Hindlimb muscle (tissue), 1 donor: ENCODE results near the gene MARCHF10. TPM values are rescaled to one million over a fixed set of nuclear protein-coding genes. Genes with fewer than 3 reads are reported as not detected.
"Not testable (repeated sequence)": the region's sequence is repeated elsewhere in the genome, so short reads cannot be mapped to it uniquely, and the experiment has no call there.

Experiments
- DNase-seq: peaks from one replicate; pipeline ENCODE4 v3.0.0-alpha.2; 2013
- polyA plus RNA-seq: library from polyadenylated mRNA; unstranded; fragments of 120-200 nt; gene quantifications from one replicate; pipeline ENCODE4 v1.2.1, GENCODE V29; 2013; ENCODE audit not compliant: insufficient read length

Gene MARCHF10
- polyA plus RNA-seq, 1 donor = 0.58 TPM

GRCh38 chr17:62716834-62717588 lies 91.1 kb downstream of the MARCHF10 start:
- no peak for DNase-seq

DNA sequence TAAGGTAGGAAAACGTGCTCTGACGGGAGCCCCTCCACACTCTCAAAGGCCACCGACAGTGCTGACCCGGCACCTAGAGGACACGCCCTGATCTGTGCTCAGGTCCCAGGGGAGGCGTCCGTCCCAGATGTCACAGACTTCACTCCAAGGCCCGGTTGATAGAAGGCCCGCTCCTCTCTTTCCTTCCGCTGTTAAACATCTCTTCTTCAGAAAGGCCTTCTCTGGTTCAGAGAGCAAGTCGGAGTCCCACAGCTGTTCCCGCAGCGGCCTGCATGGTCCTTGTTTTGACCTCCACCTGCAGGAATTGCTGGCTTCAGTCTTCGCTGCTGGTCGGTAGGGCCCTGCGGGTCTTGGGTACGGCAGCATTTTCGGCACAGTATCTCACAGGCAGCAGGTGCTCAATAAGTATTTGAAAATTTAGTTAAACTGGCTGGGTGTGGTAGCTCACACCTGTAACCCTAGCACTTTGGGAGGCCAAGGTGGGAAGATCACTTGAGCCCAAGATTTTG lies 92.2 kb downstream of the MARCHF10 start:
- DNase-seq = no peak

DNA sequence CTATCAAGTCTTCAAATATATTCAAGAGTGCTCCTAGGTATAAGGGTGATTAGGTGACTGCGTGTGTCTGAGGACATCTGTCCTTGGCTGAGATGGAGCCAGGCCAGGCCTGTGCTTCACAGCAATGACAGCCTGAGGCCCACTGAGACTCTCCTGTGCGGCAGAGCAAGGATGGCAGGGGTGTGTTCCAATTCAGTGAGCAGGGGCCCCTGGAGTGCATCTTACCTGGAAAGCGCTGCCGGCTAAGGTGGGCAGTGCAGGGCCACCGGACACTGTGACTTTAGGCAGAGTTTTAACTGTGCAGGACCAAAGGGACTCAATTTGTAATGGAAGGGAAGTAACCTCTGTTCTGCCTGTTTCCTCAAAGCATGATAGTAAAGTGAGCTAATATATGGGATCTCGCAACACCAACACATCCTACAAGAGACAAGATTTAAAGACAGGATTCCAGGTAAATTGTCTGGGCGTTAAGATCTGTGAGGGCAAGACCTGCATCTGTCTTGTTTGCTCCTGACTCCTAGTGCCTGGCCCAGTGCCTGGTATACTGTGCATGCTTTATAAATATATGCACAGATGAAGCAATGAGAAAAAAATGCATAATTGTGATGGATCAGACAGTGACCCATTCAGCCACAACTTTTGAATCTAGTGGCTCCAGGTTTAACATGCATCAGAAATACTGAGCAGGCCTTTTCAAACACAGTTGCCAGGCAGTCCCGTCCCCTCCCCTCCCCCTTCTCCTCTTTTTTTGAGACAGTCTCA lies 93.9 kb downstream of the MARCHF10 start:
- DNase-seq = no peak

DNA sequence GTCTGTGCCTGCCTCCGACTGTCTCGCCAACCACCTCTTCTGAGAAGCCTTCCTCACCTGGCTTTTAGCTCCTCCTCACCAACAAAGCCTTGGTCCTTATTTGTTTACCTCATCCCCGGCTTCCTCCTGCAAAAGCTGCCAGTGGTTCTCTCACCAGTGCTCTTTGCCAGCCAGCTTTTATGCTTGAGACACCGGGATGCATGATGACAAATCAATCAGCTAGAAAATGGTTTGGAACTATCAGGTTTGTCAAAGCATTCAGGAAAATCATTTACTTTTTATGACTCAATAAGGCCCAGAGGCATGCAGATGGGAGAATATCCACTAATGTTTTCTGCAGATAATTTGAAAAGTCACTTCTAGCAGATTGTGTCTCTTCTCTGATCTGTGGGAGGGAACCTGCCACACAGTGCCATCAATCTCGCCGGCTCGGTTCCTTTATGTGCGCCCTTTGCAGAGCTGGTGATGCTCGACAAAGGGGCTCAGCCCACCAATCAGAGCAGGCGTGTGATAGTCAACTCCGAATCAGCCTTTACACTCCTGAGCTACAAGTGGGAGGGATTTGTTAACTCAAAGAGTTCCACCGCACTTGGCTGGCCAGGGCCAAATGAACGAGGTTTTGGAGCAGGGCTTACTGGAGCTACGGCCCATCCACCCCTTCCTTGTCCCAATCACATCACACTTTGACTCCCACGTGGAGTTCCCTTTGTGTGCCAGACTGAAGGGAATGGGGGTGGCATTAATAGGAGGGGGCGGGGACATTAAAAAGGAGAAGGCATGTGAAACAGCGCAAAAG lies 94.8 kb downstream of the MARCHF10 start:
- DNase-seq = peak; percentile 72

DNA sequence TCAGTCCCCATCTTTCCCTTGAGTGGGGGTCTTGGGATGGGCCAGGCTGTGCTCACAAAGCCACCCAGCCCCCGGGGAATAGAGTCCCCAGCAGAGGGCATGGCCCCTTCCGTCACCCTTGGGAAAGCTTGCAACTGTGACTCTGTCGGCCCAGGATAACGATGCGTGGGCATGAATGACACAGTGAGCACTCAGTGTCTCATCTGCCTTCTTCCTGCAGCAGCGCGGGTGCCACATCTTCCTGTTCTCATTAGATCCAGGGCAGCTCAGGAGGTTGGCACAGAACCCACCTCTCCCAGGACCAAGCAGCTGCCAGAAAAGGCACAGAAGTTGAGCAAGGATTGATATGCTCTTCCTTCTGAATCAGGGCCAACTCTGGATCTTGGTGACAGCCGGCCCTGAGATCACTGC lies 95.9 kb downstream of the MARCHF10 start:
- DNase-seq = no peak

GRCh38 chr17:62708587-62708986 lies 99.5 kb downstream of the MARCHF10 start:
- DNase-seq = no peak

DNA sequence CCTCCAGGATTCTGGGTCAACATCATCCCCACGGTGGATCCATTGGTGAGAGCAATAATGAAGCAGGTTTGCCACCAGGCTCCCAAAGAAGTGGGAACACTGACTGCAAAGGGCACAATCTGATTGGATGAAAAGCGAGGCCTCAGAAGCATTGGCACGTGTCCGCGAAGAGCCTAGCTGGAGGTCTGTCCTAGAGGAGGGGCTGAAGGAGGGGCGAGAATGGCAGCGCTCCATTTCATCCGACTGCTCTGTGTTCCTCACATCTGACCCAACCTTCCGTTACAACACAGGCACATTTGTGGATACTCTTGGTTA lies 100.7 kb downstream of the MARCHF10 start:
- DNase-seq = no peak

DNA sequence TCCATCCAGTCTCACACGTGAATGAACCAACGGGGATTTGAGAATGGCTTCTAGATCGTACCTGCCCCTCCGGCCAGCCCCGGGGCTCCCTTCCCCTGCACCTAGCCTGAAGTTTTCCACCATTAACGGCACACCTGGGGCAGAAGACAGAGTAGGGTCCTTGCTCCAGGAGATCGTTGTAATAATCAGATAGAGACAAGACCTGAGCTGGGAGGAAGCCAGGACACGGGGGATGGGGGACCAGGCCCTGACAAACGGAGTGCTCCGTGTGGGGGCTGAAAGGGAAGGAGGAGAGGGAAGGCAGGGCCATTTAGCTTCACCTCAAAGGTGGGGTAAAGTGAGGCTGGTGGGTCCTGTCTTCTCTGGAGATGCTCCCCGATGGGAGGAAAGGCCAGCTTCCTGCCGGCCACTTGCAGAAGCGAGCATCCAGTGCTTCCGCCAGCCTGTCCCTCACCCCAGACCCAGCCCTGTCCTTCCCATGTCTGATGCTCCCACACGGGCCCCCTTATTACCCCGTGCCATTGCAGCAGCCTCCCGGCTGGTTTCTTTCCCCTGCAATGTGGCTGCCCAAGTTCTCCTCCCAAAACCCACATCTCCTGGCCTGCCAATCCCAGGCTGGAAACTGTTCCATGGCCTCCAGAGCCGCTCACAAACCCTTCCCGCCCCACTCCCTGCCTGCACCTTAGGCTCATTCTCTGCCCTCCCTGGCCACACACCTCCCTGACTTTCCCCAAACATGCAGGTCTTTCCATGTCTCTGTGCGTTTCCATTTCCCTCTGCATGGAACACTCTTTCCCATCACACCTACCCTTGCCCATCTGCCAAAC lies 101.3 kb downstream of the MARCHF10 start:
- no peak for DNase-seq

GRCh38 chr17:62705778-62706597 lies 102.1 kb downstream of the MARCHF10 start:
- DNase-seq = no peak

- no peak for DNase-seq
Observed at GRCh38 chr17:62705156-62705777, 102.8 kb downstream of the MARCHF10 start.

DNA sequence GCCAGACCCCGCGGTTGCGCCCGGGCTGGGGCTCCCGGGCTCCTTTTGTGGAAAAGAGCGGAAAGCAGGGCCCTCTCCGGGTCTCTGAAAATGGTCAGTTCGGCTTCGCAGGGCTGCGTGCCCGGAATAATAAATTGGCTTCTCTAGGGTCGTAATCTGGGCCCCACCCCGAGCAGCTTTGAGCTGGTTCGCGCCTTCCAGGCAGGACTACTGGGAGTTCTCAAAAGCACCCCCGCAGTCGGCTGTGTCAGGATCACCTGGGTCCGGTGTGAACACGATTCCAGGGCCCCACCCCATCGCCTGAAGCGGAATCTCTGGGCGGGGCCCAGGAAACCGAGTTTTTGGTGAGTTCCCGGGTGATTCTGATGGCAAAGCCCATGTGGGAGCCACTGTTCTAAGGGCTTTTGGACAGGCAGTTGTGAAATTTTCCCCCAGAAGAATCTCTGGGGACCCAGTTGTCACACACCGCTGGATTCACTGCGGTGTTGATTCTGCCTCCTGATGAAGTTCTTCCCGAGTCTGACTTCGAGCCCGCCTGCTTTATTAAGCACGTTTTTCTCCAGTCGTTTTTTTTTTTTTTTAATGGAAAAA lies 103.6 kb downstream of the MARCHF10 start:
- DNase-seq = peak; percentile 54

GRCh38 chr17:62703776-62704380 lies 104.2 kb downstream of the MARCHF10 start:
- peak; percentile 78 for DNase-seq

DNA sequence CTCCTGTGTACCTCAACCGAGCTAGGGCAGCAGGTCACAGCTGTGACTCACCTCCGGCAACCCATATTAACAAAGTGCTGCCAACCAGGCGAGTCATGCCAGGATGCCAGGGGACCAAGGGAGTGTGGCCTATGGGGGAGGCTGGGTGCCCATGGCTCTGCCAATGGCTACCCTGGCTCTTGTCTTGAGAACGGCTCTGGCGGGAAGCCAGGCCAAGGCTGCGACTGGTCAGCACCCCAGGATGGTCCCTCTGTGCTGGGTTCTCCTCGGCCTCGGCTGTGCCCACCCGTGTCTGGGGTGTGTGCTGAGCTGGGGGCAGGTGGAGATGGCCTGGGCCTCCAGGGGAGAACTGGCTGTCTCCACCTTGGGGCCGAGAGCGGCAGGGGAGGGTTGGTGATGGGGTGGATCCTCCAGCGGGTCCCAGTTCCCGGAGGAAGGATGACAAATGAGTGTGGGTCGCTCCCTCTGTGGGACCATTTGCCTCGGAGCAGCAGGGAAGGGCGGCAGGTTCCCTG lies 104.8 kb downstream of the MARCHF10 start:
- DNase-seq = no peak

- no peak for DNase-seq
Observed at GRCh38 chr17:62702746-62703260, 105.3 kb downstream of the MARCHF10 start.

- no peak for DNase-seq
Observed at GRCh38 chr17:62701706-62702085, 106.4 kb downstream of the MARCHF10 start.

DNA sequence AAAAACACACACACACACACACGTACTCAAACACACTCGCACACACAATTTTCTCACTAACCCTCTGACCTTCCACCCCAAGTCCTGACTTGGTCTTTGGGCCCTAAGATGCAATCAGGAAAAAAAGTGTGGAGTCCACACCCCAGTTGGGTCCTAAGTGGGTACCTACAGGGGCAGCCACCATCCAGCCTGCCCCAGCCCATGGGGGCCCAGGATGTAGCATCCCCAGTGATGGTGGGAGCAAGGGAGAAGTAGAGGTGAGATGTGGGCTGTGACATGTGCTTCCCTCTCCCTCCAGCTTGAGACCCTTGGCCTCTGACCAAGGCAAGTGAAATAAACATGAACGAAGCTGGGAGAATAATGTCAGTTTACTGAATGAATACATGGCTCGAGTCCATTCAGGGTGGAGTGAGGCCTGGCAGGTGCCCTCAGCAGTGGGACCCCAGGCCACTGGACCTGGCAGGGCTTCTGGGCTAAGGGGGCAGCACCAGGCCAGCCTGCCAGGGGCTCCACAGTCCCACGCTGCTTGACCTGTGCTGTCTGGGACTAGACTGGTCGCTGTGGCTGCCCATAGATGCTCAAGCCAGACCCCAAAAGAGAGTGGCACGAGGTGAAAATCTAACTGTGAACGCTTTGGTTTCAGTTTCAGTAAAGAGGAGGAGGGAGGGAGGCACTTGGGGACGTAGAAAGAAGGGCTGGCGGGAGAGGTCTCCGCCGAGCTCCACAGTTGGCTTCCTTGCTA lies 107.0 kb downstream of the MARCHF10 start:
- no peak for DNase-seq

GRCh38 chr17:62698459-62698858 lies 109.7 kb downstream of the MARCHF10 start:
- DNase-seq = not testable (repeated sequence)

DNA sequence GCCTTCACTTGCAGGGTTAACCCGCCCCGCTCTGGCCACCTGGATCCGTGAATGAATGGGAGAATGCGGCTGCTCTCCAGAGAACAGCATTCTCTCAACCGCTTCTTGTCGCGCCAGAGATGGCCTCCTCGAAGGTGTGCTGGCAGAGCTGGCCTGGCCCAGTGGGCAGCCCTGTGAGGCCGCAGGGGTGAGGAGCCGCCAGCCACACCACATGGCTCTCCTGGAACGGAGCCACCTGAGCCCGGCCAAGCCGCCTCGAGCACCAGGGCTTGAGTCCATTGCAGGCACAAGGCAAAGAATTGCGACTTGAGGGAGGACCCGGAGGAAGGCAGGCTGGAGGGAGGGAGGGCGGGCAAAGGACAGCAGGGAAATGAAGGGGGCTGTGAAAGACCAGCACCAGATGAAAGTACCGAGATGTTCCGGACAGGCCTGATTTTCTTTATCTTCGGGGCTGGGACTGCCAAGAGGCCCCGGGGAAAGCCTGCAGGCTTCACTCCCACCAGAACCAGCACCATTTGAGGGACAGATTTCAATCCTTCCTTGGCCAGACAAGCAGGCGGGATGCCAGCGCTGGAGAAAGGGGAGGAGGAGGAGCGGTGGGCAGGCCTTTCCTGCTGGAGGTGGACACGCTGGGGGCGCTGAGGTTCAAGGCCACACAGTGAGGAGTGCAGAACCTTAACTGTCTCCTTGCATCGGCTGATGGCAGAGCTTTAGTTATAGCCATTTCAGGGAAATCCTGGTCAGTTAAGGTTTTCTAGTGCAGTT lies 111.2 kb downstream of the MARCHF10 start:
- DNase-seq = no peak
